PC-3 (cell line): Measurements from ENCODE around the gene TNFRSF12A. TPM values are rescaled to one million over a fixed set of nuclear protein-coding genes. Genes with fewer than 3 reads are reported as not detected.

Experiments
- ATAC-seq: fragments of 200-7000 bp; cut with Tn5 transposase; 2 replicates; pipeline ENCODE4 v1.9.1; 2020; ENCODE audit warnings: mild to moderate bottlenecking, moderate library complexity
- BruUV-seq: library from RNA; stranded (reverse); fragments of 400-500 nt; replicated peaks from 2 replicates; lab custom pipeline; 2021; lab: Mats Ljungman, UMichigan
- CTCF ChIA-PET: fragments of 300-600 bp; sonication (Branson Sonifier 250); formaldehyde crosslinking; loops from one replicate; lab custom pipeline; 2022; ENCODE audit warnings: antibody characterized with exemption; lab: Charles Lee
- POLR2A ChIA-PET: fragments of 300-600 bp; sonication (Branson Sonifier 250); formaldehyde crosslinking; loops from one replicate; lab custom pipeline; 2022; ENCODE audit warnings: antibody characterized with exemption; ENCODE audit not compliant: unreplicated experiment; lab: Charles Lee
- DNase-seq: peaks from one replicate; pipeline ENCODE4 v3.0.0-alpha.2; 2015
- H2AFZ ChIP-seq: fragments of 300-600 bp; sonication (generic); 2 replicates; pipeline ENCODE4 v1.6.0; 2016; ENCODE audit warnings: antibody characterized with exemption, low read length
- H3F3A ChIP-seq: fragments of 300-600 bp; sonication (generic); one replicate; pipeline ENCODE4 v1.6.0; 2017; ENCODE audit warnings: antibody characterized with exemption, low read length, control low read depth, mild to moderate bottlenecking; ENCODE audit not compliant: unreplicated experiment
- H3K27ac ChIP-seq: fragments of 300-600 bp; sonication (generic); 2 replicates; pipeline ENCODE4 v1.5.1; 2016; ENCODE audit warnings: mild to moderate bottlenecking, low read length
- H3K27me3 ChIP-seq: fragments of 300-600 bp; sonication (generic); 2 replicates; pipeline ENCODE4 v1.6.1; 2016; ENCODE audit warnings: low read length, mixed read lengths
- H3K36me3 ChIP-seq: fragments of 300-600 bp; sonication (generic); 2 replicates; pipeline ENCODE4 v1.6.1; 2016; ENCODE audit warnings: low read depth, mixed run types, low read length, mixed read lengths
- H3K4me1 ChIP-seq: fragments of 300-600 bp; sonication (generic); 2 replicates; pipeline ENCODE4 v1.5.1; 2016; ENCODE audit warnings: low read length; ENCODE audit not compliant: insufficient read depth
- H3K4me2 ChIP-seq: fragments of 300-600 bp; sonication (generic); 2 replicates; pipeline ENCODE4 v1.6.0; 2016; ENCODE audit warnings: low read length
- H3K4me3 ChIP-seq: fragments of 300-600 bp; sonication (generic); 2 replicates; pipeline ENCODE4 v1.5.1; 2016; ENCODE audit warnings: mild to moderate bottlenecking, low read length, mixed read lengths
- H3K79me2 ChIP-seq: fragments of 300-600 bp; sonication (generic); 2 replicates; pipeline ENCODE4 v1.6.1; 2017; ENCODE audit warnings: low read length, mixed read lengths
- H3K9ac ChIP-seq: fragments of 300-600 bp; sonication (generic); 2 replicates; pipeline ENCODE4 v1.6.0; 2016; ENCODE audit warnings: mild to moderate bottlenecking, low read length
- H3K9me2 ChIP-seq: fragments of 300-600 bp; sonication (generic); replicated peaks from 2 replicates; pipeline ENCODE4 v1.6.1; 2016; ENCODE audit warnings: mixed run types, low read length, mixed read lengths
- H3K9me3 ChIP-seq: fragments of 300-600 bp; sonication (generic); 2 replicates; pipeline ENCODE4 v1.6.1; 2016; ENCODE audit warnings: low read length, mixed read lengths
- H4K20me1 ChIP-seq: fragments of 300-600 bp; sonication (generic); 2 replicates; pipeline ENCODE4 v1.6.1; 2016; ENCODE audit warnings: low read length, mixed read lengths
- EZH2 ChIP-seq: fragments of 300-600 bp; sonication (generic); IDR thresholded peaks from one replicate; pipeline ENCODE4 v1.6.1; 2017; ENCODE audit warnings: antibody characterized with exemption, mild to moderate bottlenecking, low read length; ENCODE audit not compliant: unreplicated experiment
- EZH2phosphoT487 ChIP-seq: fragments of 300-600 bp; sonication (generic); IDR thresholded peaks from 2 replicates; pipeline ENCODE4 v1.6.1; 2018; ENCODE audit warnings: mild to moderate bottlenecking, antibody characterized with exemption, low read length, borderline replicate concordance
- intact Hi-C: fragments of 100-400 bp; cut with micrococcal nuclease; formaldehyde crosslinking; loops from 2 replicates; pipeline ENCODE4 v1.9.0; 2023
- total RNA-seq: library from RNA; depleted of rRNA; stranded (reverse); fragments of >200 nt; gene quantifications from 2 replicates; pipeline ENCODE4 v1.2.3, GENCODE V29; 2014
- TF ChIP-seq, protein P1 (sequence below): fragments of 300-600 bp; sonication (generic); conservative IDR thresholded peaks from 2 replicates; pipeline ENCODE4 v1.5.1; 2017; ENCODE audit warnings: antibody characterized with exemption, low read depth, mild to moderate bottlenecking, low read length

Gene TNFRSF12A
- total RNA-seq, 1 experiment from 2014 or later: 713 TPM

DNA sequence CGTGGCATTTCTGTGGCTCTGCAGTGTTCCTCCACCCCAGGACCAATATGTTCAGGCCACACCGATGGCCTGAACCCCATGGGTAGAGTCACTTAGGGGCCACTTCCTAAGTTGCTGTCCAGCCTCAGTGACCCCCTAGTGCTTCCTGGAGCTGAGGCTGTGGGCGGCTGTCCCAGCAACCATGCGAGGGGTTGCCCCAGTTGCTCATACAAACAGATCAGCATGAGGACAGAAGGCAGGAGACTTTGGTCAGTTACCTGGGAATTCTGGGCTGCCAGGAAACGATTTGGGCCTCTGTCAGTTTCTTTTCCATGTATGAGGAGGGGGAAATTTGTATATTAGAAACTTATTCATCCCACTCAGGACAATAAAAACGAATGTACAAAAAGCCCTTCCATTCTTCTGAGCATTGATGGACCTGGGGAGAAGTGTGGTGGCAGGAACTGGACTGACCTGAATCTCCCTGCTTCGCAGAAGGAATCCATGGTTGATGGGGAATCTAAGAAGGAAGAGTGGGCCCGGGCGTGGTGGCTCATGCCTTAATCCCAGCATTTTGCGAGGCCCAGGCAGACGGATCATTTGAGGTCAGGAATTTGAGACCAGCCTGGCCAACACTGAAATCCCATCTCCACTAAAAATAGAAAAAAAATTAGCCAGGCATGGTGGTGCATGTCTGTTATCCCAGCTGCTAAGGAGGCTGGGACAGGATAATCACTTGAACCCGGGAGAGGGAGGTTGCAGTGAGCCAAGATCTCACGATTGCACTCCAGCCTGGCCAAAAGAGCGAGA lies 40.4 kb downstream of the TNFRSF12A start:
- H3K27ac ChIP-seq: no peak overlapping the region

DNA sequence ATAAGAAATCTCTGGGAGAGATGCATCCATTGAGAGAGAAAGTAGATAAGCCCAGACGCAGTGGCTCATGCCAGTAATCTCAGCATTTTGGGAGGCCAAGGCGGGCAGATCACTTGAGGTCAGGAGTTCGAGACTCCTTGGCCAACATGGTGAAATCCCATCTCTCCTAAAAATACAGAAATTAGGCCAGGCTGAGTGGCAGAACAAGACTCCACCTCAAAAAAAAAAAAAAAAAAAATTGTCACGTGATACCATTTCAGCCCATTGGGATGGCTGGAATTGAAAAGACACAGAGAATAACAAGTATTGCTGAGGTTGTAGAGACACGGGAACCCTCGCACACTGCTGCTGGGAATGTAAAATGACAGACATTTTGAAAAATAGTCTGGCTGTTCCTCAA lies 42.4 kb downstream of the TNFRSF12A start:
- Histone ChIP-seq H3K4me2 (no peak overlapping the region), H3K9me3 (no peaks in the 10 kb centered on the region), H3F3A (no peaks in the 10 kb centered on the region), H2AFZ (no peak overlapping the region), H3K79me2 (no peaks in the 10 kb centered on the region), H3K4me3 (no peak overlapping the region), H3K4me1 (peaks cover 11% of the 10 kb centered on the region), H3K36me3 (no peaks in the 10 kb centered on the region), H3K9me2 (no peaks in the 10 kb centered on the region), H3K27ac (no peak overlapping the region), H3K9ac (no peak overlapping the region), H4K20me1 (no peaks in the 10 kb centered on the region), H3K27me3 (no peaks in the 10 kb centered on the region)
- CTCF ChIA-PET: no interaction called here
- BruUV-seq: no TSS peak
- no peak for TF ChIP-seq EZH2
- no peak for TF ChIP-seq EZH2phosphoT487
- TF ChIP-seq, protein P1, sequence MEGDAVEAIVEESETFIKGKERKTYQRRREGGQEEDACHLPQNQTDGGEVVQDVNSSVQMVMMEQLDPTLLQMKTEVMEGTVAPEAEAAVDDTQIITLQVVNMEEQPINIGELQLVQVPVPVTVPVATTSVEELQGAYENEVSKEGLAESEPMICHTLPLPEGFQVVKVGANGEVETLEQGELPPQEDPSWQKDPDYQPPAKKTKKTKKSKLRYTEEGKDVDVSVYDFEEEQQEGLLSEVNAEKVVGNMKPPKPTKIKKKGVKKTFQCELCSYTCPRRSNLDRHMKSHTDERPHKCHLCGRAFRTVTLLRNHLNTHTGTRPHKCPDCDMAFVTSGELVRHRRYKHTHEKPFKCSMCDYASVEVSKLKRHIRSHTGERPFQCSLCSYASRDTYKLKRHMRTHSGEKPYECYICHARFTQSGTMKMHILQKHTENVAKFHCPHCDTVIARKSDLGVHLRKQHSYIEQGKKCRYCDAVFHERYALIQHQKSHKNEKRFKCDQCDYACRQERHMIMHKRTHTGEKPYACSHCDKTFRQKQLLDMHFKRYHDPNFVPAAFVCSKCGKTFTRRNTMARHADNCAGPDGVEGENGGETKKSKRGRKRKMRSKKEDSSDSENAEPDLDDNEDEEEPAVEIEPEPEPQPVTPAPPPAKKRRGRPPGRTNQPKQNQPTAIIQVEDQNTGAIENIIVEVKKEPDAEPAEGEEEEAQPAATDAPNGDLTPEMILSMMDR: no peak
- POLR2A ChIA-PET: no interaction called here
- ATAC-seq (no peak), DNase-seq (no peak)
- intact Hi-C loops: no loop called here

More for the DNA sequence above, 40.4 kb downstream of the TNFRSF12A start:
- intact Hi-C loops: no loop called here
- BruUV-seq: no TSS peak
- DNase-seq (no peak), ATAC-seq (no peak)
- ChIA-PET POLR2A (no interaction called here), CTCF (no interaction called here)
- no peak for TF ChIP-seq EZH2
- TF ChIP-seq, protein P1: no peak
- TF ChIP-seq EZH2phosphoT487: no peak
- Histone ChIP-seq H3K4me1 (peaks cover 8% of the 10 kb centered on the region), H2AFZ (no peak overlapping the region), H3F3A (no peaks in the 10 kb centered on the region), H3K27me3 (no peaks in the 10 kb centered on the region), H4K20me1 (no peaks in the 10 kb centered on the region), H3K9me3 (no peaks in the 10 kb centered on the region), H3K9me2 (no peaks in the 10 kb centered on the region), H3K4me3 (no peak overlapping the region), H3K9ac (no peak overlapping the region), H3K4me2 (no peak overlapping the region), H3K36me3 (no peaks in the 10 kb centered on the region), H3K79me2 (no peaks in the 10 kb centered on the region)

DNA sequence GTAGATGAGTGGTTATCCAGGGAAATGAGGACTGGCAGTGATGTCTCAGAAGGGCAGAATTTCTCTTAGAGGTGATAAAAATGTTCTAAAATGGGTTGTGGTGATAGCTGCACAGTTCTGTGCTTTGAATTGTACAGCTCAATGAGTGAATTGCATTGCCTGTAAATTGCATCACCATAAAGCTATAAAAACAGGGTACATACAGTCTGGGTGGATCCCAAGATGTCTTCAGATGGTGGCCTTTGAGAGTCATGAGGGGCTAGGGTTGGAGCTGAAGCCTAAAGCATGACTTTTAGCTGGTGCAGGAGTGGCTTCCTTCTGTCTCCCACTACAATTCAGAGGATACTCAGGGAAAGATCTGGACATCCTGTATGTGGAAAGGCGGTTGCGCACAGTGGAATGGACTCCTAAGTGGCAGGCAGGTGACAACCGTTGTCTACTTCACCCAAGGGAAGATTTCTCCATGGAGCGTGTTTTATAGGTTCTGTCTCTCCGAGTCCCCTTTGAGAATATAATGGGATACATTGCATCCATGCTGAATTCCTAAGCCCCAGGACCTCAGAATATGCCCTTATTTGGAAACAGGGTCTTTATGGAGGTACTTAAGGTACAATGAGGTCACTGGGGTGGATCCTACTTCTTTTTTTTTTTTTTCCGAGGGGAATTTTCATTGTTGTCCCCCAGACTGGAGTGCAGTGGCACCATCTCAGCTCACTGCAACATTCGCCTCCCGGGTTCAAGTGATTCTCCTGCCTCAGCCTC lies 43.6 kb downstream of the TNFRSF12A start:
- H3K4me1 ChIP-seq: peaks cover 11% of the 10 kb centered on the region
- H3F3A ChIP-seq: no peaks in the 10 kb centered on the region
- POLR2A ChIA-PET: no interaction called here
- H3K4me2 ChIP-seq: no peak overlapping the region
- H3K27ac ChIP-seq: no peak overlapping the region
- no peaks in the 10 kb centered on the region for H3K9me3 ChIP-seq
- H3K79me2 ChIP-seq: no peaks in the 10 kb centered on the region
- no peaks in the 10 kb centered on the region for H3K36me3 ChIP-seq
- intact Hi-C loops: no loop called here
- no peak overlapping the region for H3K9ac ChIP-seq
- TF ChIP-seq EZH2 (no peak), EZH2phosphoT487 (no peak)
- TF ChIP-seq, protein P1: no peak
- no peak for ATAC-seq
- H2AFZ ChIP-seq: no peak overlapping the region
- no peak for DNase-seq
- H3K4me3 ChIP-seq: no peak overlapping the region
- no peaks in the 10 kb centered on the region for H4K20me1 ChIP-seq
- CTCF ChIA-PET: interaction anchor here (0.7 kb wide), 1 partner anchor 297 kb away, joined by 3 read pairs; no protein-coding TSS in a partner anchor
- H3K27me3 ChIP-seq: no peaks in the 10 kb centered on the region
- H3K9me2 ChIP-seq: no peaks in the 10 kb centered on the region
- no TSS peak for BruUV-seq
